Anterior cingulate cortex (tissue), 58 donors: Measurements from ENCODE around the gene KCNQ1OT1.

ENCODE experiments used
- DNase-seq, 58 donors: peaks; one replicate each; lab custom pipeline; 2025; lab: John Stamatoyannopoulos, UW

Gene KCNQ1OT1

DNA sequence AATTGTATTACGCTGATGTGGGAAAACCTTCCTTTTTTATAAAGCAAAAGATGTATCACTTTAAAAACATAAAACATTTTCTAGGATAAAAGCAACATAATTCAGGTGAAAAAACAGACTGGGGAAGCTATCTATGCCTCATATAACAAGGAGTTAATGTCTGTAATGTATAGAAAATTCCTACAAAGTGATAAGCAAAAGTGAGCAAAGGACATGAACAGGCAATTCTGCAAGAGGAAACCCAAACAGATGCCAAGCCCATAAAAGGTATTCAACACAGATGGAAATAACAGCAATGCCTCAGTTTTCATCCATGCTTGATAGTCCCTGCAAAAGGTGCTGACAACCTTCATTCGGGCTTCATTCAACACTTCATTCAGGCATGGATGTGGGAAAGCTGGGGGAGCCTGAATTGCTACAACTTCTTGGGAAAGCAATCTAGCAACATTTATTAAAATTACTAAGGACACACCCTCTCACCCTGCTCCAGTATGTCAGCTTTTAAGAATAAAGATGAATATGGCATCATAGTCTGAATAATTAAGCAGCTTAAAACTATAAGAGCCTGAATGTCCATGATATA is 39.3 kb downstream of the KCNQ1OT1 start:
- DNase-seq = no peak

DNA sequence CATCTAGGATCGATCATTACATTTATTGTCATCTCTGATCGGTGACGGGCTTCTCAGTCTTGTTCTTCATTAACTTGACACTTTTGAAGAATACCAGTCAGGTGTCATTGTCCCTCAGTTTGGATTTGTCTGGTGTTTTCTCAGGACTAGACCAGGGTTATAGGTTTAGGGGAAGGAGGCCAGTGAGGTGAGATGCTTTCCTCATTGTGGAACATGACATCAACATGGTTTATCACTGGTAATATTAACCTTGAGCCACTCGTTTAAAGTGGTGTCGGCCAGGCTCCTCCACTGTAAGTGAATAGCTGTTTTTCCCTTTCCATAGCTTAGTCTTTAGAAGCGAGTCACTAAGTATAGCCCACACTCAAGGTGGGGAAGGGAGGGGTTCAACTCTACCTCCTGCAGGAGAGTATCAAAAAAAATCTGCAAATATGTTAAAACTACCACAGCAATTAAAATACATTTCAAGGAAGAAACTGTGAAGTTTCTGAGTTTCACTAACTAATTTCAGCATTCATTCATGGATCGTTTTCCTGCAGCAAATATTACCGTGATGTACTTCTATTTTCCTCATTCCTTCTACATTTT is 42.0 kb downstream of the KCNQ1OT1 start:
- DNase-seq = no peak

DNA sequence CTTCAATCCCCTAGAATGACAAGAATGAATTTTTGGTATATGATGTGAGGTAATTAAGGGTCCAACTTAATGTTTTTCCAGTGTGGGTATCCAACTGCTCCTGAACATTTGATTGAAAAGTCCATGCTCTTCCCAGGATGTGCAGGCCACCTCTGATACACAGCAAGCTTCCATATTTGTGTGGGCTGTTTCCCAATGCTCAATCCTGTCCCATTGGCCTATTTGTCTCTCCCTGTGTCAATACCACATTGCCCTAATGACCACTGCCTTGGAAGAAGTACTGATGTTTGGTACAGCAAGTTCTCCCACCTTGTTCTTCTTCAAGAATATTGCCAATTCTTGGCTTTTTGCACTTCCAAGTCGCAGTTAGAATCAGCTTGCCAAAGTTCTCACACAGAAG is 42.9 kb downstream of the KCNQ1OT1 start:
- no peak for DNase-seq

DNA sequence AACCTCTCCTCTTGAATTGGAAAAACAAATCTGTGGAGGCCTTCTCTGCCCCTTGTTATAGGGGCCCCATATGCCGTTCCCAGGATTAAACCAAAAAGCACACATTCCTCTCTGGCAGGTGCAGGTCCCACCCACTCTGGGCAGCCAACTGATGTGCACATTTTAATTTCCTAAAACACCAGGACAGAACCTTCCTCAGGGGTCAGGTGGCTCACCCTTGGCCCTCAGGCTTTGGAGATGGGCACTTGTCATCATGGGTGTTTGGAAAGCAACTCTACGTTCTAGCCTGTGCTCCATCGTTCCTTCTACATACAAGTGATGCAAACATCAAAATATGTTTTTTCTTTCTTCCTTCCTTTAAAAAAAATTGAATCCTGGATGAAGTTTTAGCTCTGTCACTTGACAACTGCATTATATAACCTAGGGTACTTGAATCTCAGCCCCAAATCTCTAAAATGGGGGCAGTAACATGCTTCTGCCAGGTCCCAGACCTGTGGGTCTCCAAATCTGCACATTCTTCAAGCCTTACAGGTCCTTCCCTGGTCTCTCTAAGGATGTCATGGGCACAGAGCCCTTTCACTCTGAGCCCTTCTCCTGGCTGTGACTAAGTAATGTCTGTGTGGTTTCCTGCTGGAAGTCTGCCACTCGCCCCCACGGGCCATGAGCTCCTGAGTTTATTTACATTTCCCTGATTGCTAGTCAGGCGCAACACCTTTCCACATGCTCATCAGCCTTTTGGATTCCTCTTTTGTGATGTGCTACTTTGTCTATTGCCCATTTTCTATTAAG is 43.8 kb downstream of the KCNQ1OT1 start:
- no peak for DNase-seq

DNA sequence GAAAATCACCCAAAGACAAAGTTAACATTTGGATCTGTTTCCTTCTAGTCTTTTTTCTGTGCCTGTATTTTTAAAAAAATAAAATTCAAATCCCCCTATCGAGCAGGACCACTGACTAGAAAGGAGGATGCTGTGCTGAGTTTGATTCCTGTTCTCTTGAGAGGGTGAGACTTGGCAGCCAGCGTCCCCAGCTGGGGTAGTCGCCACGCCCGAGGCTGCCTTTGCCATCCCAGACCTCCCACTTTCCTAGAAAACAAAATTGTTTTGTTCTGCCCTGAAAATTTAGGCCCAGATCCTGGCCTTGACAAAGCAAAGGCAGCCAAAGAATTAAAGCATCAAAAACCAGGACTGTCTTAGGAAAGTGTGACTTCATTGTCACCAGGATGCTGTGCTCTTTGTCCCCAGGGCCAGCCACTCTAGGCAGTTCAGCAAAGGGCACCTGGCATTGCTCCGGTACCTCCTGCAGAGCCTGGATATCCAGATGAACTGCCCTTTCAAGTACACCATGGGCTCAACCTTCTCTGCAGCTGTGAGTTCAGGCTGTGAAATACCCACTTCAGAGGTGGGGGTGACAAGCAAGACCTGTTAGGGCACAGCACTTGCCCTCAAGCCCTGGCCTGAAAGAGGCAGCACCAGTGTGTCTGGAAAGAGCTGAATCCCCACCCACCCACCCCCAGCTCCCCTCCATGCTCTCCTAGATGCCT is 44.6 kb downstream of the KCNQ1OT1 start:
- no peak for DNase-seq

DNA sequence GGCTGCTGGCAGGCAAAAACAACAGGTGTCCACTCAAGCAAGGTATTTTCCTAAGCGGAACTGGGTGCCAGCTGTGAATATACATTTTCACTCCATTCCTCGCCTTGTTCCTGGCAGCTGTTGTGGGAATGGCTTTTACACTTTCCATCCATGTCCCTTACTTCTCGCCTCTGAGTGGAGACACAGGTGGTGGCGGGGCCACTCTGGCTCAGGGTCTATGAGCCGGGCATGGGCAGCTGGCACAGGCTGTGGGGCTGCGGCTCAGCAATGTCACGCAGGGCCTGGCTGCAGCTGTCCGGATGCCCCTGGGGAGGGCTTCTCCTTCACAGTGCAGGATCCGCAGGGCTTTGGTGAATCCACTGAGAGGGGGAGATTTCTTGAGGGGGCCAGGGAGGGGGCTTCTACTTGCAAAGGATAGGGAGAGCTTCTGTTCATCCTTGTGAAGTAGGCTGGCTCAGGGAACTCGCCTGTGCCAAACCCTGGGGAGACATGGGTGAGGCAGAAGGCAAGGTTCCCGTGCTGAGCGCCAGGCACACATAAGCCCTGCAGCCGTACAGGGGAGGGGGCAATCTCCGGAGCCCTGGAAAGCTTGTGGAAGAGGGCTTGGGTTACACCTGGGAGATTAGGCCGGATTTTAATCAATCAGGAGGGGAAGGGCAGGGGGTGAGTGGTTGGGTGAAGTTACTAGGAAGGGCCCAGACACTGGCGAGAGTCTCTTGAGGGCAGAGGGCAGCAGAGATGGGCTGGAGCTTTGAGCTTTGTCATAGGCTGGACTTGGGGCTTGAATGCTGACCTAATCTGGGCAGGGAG is 45.7 kb downstream of the KCNQ1OT1 start:
- DNase-seq = no peak

DNA sequence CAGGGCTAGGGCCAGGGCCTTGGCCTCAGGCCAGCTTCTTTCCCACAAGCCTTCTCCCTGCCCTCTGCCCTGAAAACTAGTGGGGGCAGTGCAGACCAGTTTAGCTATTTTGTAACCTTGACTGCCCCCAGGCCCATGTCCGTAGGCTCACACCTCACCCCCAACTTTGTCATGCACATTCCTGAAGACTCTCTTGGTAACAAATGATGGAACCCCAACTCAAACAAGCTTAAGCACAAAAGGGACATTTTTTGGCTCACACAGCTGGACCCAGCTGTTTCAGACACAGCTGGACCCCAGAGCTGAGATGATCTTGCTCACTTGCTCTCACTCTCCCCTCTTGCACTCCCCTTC is 46.6 kb downstream of the KCNQ1OT1 start:
- no peak for DNase-seq

DNA sequence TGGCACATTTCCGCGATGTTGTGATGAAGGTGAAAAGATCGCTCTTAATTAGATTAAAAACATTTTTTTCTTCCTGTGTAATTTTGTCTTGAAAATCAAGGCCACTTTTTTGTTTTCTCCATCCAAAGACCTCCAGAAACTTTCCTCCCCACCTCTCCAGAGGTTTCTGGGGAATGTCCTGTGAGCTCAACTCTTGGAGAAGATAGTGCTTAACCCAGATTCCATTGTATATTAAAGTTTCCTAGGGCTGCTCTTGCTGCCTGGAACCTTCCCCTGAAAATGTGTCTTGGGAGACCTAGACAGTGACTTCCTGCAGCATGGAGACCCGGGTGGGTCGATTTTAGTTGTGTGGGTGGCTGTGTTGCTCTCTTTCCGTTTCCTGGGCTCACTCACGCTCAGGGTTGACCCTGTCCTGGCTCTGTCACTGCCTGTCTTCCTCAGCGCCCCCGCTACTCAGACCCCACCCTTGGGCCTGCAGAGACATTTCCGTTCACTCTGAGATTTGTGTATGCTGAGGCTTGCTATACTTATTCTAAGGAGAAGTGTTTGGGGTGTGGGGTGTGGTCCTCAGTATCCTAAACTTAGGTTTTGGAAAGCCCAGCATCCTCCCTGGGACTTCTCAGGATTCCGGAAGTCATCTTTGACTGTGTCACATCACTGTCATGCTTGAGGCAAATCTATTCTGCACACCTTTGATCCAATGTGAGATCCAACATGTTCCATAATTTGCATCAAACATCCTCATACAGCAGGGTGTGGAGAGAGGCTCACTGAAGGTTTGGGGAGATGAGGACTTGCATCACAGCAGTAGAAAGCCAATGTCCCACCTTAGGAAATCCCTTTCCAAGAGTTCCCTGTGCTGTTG is 47.2 kb downstream of the KCNQ1OT1 start:
- no peak for DNase-seq

DNA sequence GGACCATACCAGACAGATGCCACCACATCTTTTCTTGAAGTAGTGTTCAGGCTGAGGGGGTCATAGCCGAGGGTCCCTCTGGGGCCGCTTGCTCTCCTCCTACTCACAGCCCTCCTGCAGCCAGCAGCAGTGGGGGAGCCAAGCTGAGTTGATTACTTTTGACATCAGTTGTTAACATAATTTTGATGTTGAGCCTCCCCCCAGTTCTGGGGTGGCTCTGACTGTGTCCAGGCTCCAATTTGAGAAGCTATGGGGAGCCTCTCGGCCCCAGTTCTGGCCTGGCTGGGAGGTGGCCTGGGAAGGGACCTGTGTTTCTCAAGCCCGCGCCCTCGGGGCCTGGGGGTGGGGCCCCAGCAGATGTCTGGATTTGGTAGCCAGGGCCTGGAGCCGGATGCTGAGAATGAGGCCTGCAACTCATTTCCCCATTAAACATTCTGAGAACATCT is 47.9 kb downstream of the KCNQ1OT1 start:
- DNase-seq = no peak

DNA sequence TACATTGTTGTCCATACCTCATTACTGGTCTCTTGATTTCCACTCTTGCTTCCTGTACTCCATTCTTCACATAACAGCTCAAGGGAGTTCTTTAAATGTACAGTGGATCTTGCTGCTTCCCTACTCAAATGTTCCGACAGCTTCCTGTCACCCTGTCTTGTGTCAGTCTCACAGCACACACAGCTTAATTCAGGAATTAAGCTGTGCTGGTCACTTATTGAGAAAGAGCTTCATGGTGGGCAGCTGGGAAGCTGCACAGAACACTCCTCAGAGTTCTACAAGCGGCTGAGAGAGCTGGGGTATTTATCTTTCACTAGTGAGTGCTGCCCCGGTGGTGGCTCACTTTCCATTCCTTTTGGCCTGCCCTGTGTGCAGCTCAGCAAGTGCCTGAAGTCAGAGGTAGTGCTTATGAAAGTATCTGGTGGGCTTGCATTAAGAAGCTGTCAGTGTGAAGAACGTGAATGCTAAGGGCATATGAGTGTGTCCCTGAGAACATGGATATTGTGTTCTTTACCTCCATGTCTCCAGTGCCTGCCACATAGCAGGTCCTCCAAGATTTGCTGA is 48.7 kb downstream of the KCNQ1OT1 start:
- DNase-seq = no peak

DNA sequence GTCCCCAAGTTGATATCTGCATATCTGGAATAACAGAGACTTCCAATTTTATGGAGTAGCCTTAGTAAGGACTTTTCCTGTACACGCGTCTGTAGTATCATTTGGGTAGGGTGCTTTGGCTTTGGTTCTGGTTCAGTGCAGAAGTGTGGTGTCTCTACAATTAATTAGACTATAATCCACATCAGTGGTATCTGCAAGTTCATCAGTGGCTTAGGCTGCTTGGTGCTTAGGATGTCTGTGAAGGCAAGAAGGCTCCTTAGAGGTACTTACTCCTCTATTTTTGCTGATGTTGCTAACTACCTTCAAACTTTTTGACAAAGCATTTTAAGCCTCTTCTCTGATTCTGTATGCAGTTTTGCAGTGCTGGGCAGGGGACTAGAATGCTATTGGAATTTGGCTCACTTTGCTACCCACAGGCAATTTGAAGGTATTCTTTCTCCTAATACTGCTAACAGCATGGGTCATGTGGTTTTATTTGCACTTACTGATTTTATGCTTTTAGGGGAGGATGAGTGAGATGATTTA is 49.4 kb downstream of the KCNQ1OT1 start:
- no peak for DNase-seq

DNA sequence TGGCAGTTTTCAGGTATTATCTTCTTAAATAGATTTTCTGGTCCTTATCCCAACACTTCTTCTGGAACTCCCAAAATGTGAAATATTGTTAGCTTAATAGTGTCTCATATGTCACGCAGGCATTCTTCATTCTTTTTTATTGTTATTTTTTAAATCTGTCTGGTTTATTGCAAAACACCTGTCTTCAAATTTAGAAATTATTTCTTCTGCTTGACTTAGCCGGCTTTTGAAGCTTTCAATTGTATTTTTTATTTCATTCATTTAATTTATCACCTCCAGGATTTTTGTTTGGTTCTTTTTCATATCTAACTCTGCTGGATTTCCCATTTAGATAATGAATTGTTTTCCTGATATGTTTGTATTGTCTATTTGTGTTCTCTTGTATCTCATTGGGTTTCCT is 49.9 kb downstream of the KCNQ1OT1 start:
- DNase-seq = no peak

DNA sequence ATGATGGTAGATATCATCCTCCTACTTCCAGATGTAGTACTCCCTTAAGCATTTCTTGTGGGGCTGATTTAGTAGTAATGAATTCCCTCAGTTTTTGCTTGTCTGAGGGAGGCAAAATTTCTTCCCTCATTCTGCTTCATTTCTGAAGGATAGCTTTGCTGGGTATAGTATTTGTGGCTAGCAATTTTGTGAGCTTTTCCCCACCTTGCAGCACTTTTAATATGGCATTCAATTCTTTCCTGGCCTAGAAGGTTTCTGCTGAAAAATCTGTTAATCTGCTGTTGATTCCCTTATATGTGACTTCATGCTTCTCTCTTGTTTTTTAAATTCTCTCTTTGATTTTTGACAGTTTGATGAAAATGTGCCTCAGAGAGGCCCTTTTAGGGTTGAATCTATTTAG is 50.4 kb downstream of the KCNQ1OT1 start:
- DNase-seq = no peak

DNA sequence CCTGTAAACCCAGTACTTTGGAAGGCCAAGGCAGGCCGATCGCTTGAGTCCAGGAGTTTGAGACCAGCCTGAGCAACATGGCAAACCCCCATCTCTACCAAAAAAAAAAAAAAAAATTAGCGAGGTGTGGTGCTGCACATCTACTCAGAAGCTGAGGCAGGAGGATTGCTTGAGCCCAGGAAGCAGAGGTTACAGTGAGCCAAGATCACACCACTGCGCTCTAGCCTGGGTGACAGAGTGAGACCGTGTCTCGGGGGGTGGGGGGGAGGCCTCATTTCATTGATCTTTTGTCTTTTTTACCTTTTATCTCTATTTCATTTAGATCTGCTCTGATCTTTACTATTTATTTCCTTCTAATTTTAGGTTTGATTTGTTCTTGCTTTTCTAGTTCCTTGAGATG is 51.8 kb downstream of the KCNQ1OT1 start:
- no peak for DNase-seq

DNA sequence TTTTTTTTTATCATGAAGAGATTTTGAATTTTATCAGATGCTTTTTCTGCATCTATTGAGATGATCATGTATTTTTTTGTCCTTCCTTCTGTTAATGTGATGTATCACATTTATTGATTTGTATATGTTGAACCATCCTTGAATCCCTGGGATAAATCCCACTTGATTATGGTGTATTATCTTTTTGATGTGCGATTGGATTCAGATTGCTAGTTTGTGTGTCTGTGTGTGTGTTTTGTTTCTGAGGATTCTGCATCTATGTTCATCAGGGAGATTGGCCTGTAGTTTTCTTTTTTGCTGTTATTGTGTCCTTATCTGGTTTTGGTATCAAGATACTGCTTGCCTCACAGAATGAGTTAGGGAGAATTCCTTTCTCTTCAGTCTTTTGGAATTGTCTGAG is 52.6 kb downstream of the KCNQ1OT1 start:
- DNase-seq = no peak

DNA sequence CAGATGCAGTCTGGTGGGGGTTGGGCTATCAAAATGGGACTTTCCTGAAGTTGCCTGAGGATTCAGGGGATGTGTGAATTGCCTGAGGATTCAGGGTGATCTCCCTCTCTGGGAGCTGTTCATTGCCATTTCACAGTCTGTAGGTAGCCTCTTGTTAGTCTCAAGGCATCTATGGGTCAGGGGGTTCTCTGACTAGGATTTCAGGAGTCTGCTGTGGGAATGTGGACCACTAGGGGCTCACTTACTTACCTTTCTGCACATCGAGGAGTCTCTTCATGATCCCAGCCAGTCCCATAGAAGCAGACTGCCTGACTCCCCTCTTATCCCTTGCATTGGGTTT is 54.0 kb downstream of the KCNQ1OT1 start:
- DNase-seq = no peak

DNA sequence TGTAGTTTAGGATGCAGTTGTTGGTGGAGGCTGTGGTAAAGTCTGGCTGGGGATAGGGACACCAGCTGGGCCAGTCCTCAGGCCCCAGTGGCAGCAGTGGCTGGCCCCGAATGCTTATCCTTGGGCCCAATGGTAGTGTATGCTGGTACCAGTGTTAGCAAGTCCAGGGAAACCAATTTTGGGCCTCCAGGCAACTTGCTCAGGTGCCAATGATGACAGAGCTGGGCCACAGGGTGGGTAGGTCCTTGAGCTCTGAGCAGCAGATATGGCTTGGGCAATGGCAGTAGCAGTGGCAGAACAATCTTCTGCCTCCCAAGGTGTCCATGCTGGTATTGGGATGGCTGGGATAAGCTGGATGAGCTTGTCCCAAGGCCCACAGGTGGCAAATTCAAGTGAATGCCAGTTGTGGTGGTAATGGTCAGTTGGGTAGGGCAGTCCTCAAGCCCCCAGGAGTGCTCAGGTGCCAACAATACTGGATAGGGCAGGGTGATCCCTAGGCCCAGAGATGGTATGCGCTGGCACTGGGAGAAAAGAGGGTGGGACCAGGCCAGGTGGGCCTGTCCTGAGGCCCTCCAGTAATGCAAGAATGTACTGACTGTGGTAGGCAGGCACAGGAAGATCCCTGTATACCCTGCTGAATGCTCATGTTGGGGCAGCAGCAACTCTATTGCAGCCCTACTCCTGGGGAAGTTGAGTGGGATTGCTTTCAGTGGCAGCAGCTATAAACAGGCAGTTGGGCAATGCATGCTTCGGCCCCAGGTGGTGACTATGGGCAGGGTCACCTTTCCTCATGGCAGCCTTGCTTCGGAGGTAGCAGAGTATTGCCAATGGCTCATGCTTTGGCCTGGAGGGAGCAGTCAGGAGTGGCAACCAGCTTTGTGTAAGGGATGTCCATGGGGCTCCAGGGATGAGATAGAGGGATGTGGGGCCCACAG is 54.7 kb downstream of the KCNQ1OT1 start:
- DNase-seq = no peak

DNA sequence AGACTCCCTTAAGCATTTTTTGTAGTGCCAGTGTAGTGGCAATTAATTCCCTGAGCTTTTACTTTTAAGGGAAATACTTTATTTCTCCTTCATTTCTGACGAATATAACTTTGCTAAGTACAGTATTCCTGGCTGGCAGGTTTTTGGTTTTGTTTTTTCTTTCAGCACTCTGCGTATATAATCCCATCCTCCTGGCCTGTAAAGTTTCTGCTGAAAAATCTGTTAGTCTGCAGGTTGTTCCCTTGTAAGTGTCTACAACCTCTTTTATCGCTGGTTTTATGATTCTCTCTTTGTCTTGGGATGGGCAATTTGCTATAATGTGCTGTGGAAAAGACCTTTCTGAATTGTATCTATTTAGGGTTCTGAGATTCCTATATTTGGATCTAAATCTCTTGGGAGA is 56.0 kb downstream of the KCNQ1OT1 start:
- DNase-seq = no peak
